HEK293 (cell line): ENCODE results near the gene PLCL1.

ENCODE experiments used
- CTCF ChIP-seq: fragments of 450-650 bp; formaldehyde crosslinking; IDR thresholded peaks from 2 replicates; pipeline ENCODE4 v1.5.1; 2016; ENCODE audit warnings: missing biosample characterization, missing genetic modification characterization
- RBAK ChIP-seq: fragments of 450-650 bp; formaldehyde crosslinking; IDR thresholded peaks from 2 replicates; pipeline ENCODE4 v1.5.1; 2016; ENCODE audit warnings: missing biosample characterization, missing genetic modification characterization
- YY1 ChIP-seq: fragments of 450-650 bp; formaldehyde crosslinking; IDR thresholded peaks from 2 replicates; pipeline ENCODE4 v1.5.1; 2018; ENCODE audit warnings: missing biosample characterization, missing genetic modification characterization
- ZFP3 ChIP-seq: fragments of 450-650 bp; formaldehyde crosslinking; IDR thresholded peaks from 2 replicates; pipeline ENCODE4 v1.5.1; 2016; ENCODE audit warnings: low read depth, missing biosample characterization, missing genetic modification characterization
- ZNF114 ChIP-seq: fragments of 450-650 bp; formaldehyde crosslinking; IDR thresholded peaks from 2 replicates; pipeline ENCODE4 v1.5.0; 2017; ENCODE audit warnings: missing biosample characterization, missing genetic modification characterization
- ZNF37A ChIP-seq: fragments of 450-650 bp; IDR thresholded peaks from 2 replicates; pipeline ENCODE4 v1.5.1; 2018; ENCODE audit warnings: missing biosample characterization, missing genetic modification characterization

- no peak for TF ChIP-seq ZNF114 (tag by site-specific recombination)
- no peak for TF ChIP-seq CTCF (tag by site-specific recombination)
- no peak for TF ChIP-seq RBAK (tag by site-specific recombination)
- no peak for TF ChIP-seq ZNF37A (tag by site-specific recombination)
- no peak for TF ChIP-seq ZFP3 (tag by site-specific recombination)
- no peak for TF ChIP-seq YY1 (tag by site-specific recombination)
Observed at GRCh38 chr2:197947219-197947757, 142.9 kb downstream of the PLCL1 start.
